Hematopoietic multipotent progenitor cell (in vitro differentiated cells): ENCODE measurements around the gene FMN2. TPM values are rescaled to one million over a fixed set of nuclear protein-coding genes. Genes with fewer than 3 reads are reported as not detected.
"Not testable (repeated sequence)": the region's sequence is repeated elsewhere in the genome, so short reads cannot be mapped to it uniquely, and the experiment has no call there.

Experiments used
- DNase-seq, 3 donors: peaks; one replicate each; pipeline ENCODE4 v3.0.0-alpha.2; 2011 to 2015; ENCODE audit warnings: low read depth in 2 of 3, low spot score in 2 of 3
- total RNA-seq: library from RNA; depleted of rRNA; stranded (reverse); fragments of >200 nt; gene quantifications from one replicate; pipeline ENCODE4 v1.2.3, GENCODE V29; 2012

FMN2 gene
- total RNA-seq, 1 donor = not detected

GRCh38 chr1:240242601-240243144, 151.0 kb downstream of the FMN2 start:
- DNase-seq = no peak

GRCh38 chr1:240244968-240245628, 153.4 kb downstream of the FMN2 start:
- no peak for DNase-seq

DNA sequence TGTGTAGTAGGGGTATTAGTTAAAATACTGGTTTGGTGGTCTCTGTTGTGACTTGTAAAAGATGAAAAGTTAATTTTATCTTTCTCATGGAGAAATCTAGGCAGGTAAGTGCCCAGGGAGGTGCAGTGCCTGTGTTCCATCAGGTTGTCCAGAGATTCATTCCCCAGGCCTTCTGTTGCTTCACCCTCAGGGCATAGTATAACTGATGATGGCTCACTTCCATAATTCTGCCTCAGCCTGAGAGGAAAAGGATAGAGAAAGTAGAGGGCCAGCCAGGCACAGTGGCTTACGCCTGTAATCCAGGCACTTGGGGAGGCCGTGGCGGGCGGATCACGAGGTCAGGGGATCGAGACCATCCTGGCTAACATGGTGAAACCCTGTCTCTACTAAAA, 153.9 kb downstream of the FMN2 start:
- DNase-seq = no peak

- DNase-seq = no peak
Measured at GRCh38 chr1:240247899-240248298, 156.2 kb downstream of the FMN2 start.

DNA sequence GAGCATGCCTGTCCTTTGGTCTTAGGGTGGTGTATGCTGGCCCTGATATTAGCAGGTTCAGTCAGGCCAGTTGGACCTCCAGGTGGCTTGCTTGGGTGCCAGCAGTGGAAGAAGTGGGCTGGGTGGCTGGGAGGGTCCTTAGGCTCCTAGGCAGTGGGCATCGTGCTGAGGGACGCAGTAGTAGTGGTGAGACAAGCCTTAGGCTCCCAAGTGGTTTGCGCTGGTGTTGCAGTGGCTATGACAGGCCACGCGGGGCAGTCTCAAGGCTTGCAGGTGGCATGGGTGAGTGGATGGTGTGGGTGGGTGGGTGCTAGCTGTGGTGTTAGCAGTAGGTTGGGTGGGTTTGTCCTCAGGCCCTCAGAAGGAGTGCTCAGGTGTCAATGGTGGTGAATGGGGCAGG, 162.3 kb downstream of the FMN2 start:
- DNase-seq = no peak

GRCh38 chr1:240254778-240255291, 163.2 kb downstream of the FMN2 start:
- DNase-seq = no peak

GRCh38 chr1:240255922-240256321, 164.2 kb downstream of the FMN2 start:
- no peak for DNase-seq

DNA sequence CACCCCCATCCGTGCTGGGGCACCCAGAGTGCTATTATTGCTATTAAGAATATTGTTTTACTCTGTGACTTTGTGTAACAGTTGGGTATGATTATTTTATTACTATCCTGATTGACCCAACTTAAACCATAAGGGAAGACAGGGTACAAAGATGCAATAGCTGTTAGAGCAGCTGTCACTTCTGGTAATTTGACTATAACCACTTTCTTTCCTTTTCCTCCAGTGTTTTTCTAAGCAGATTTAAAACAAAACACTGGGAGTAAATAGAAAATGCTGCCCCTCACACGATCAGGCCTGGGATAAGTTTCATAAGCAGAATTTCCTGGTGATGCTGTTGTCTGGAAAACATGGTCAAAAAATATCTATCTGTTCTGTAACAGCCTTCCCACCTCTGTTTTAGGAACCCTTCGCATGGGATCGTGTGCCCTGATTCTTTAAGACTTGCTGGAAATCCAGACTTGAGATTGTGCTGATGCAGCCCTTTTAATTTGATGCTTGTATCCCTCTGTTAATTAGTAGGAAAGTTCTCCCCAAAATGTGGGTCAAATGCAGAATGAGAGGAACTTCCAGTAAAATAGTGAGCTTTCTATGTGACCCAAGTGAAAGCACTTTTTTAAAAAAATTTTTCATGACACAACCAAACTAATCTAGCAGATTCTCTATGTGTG, 165.3 kb downstream of the FMN2 start:
- DNase-seq = no peak

DNA sequence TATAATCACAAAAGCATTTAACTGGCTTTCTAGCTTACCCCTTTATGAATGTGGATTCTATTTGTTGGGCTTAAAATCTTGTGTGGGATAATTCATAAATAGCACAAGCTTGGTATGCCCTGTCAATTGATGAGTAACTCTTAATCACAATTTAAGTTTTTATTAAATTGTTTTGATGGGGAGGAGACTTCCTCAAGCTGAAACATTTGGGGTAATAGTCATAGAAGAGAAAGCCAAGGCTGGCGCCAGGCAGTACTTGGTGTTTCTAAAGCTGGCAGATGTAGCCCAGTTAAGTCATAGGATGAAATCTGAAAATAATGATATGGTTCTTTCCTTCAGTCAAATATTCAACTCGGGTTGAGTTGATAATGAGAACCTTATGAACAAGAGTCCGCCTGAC, 167.2 kb downstream of the FMN2 start:
- no peak for DNase-seq

- DNase-seq = not testable (repeated sequence)
Measured at GRCh38 chr1:240264494-240264893, 172.8 kb downstream of the FMN2 start.

GRCh38 chr1:240271081-240271480, 179.4 kb downstream of the FMN2 start:
- no peak for DNase-seq

DNA sequence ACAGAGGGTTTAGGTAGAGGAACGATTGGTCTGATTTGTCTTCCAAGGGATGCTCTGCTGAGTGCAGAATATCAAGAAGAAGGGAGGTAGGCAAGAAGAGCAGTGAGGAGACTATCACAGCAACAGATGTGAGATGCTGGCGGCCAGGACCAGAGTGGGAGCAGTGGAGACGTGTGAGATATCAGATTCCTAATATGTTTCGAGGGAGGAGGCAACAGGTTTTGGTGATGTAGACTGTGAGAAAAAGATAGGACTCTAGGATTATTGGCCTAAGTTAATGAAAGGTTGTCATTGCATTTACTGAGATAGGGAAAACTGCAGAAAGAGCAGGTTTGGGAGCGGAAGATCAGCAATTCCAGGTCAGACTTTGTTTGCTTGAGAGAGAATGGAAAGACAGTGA, 182.9 kb downstream of the FMN2 start:
- DNase-seq = no peak

DNA sequence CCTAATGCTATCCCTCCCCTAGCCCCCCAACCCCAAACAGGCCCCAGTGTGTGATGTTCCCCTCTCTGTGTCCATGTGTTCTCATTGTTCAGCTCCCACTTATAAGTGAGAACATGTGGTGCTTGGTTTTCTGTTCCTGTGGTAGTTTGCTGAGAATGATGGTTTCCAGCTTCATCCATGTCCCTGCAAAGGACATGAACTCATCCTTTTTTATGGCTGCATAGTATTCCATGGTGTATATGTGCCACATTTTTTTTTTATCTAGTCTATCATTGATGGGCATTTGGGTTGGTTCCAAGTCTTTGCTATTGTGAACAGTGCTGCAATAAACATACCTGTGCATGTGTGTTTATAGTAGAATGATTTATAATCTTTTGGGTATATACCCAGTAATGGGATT, 183.5 kb downstream of the FMN2 start:
- not testable (repeated sequence) for DNase-seq

DNA sequence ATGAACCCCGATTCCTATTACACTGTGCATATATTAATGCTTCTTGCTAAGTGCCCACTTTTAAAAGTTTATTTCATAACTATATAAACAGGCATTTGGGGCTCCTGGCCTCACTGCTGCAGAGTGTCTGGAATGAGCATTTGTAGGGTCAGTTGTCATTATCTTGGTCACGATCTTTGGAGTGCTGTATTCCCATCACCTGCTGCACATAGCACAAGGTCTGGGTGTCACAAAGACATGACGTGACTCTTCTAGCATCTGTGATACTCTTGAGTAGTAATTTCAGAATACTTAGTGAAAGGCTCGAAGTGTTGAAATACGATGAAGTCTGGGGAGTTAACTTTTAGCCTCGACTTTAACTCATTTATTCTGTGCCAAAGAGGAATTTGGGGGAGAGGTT, 186.4 kb downstream of the FMN2 start:
- no peak for DNase-seq

- no peak for DNase-seq
Measured at GRCh38 chr1:240280560-240281322, 189.1 kb downstream of the FMN2 start.

GRCh38 chr1:240282061-240282830, 190.6 kb downstream of the FMN2 start:
- no peak for DNase-seq

DNA sequence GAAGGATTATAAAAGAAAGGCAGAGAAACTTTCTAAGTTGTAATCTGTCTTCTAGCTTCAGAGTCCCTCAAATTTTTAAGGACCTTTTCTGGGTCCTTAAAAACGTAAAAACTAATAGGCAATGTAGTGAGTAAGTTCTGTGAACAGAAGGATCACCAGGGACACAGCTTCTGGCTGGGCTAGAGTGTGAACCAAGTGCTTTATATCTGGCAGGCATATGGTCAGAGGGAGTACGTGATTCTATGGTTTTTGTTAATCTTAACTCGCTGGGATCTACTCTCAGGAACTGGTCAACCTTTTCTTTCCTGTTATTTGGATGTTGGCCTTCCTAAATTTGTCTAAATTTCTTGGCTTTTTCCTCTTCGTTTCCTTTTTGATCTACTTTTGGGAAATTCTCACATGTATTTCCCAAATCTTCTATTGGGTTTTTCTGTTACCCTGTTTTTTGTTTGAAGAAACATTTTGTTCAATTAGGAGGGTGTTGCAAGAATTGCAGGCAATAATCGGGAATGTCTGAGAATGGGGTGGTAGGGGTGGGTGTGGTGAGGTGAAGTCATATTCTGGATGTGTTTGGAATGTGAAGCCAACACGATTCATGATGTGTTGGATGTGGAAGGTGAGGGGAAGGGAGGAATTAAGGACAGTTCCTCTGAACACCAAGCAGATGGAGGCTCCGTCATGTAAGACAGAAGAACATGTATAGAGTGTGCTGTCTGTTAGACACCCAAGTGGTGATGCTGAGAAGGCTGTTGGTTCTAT, 193.2 kb downstream of the FMN2 start:
- no peak for DNase-seq

- no peak for DNase-seq
Measured at GRCh38 chr1:240285540-240285939, 193.9 kb downstream of the FMN2 start.

GRCh38 chr1:240287722-240288121, 196.0 kb downstream of the FMN2 start:
- DNase-seq = no peak

GRCh38 chr1:240293706-240294105, 202.0 kb downstream of the FMN2 start:
- DNase-seq = no peak
